Measurements from ENCODE around the gene ASCC1.

DNA sequence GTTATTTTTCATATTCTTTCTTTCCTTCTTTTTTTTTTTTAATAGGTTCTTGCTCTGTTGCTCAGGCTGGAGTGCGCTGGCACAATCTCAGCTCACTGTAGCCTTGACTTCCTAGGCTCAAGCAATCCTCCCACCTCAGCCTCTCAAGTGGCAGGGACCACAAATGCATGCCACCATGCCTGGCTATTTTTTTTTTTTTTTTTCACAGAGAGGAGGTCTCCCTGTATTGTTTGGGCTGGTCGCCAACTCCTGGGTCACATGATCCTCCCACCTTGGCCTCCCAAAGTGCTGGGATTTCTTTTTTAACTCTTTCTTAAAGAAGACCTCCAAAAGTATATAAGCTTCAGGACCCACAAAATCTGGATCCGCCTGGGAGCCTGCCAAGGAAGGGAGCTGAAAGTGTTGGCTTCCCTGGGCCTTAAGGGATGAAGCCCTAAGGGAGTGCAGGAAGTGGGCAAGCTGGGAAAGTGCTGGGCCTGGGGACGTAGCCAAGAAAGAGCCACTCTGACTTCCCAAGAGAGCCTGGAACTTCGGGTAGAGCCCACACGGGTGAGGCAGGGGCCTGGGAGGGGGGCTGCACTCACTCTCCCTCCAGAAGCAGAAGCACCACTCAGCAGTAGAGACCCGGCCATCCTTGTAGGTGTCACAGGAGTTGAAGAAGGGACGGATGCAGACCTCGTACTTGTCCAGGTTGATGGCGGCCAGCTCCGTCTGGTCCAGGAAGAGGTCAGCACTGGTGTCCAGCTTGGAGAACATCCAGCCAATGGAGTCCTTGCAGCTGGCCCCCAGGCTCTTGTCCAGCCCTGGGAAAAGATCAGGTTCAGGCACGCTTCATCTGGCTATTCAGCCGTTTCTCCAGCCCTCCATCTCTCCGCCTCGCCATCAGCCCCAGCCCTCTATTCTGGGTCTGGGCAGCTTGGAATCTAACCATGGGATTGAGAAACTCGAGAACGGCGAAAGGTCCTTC is 149.5 kb downstream of the ASCC1 start:
- TF ChIP-seq POLR2A (IDR thresholded peaks at IDR 0.05) = no peak
- TF ChIP-seq, protein P1, sequence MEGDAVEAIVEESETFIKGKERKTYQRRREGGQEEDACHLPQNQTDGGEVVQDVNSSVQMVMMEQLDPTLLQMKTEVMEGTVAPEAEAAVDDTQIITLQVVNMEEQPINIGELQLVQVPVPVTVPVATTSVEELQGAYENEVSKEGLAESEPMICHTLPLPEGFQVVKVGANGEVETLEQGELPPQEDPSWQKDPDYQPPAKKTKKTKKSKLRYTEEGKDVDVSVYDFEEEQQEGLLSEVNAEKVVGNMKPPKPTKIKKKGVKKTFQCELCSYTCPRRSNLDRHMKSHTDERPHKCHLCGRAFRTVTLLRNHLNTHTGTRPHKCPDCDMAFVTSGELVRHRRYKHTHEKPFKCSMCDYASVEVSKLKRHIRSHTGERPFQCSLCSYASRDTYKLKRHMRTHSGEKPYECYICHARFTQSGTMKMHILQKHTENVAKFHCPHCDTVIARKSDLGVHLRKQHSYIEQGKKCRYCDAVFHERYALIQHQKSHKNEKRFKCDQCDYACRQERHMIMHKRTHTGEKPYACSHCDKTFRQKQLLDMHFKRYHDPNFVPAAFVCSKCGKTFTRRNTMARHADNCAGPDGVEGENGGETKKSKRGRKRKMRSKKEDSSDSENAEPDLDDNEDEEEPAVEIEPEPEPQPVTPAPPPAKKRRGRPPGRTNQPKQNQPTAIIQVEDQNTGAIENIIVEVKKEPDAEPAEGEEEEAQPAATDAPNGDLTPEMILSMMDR (IDR thresholded peaks at IDR 0.05) = no peak
